WTC11 (cell line): ENCODE data around the gene HBM.

ENCODE experiments used
- CTCF ChIP-seq: fragments of 200-600 bp; IDR thresholded peaks from 2 replicates; pipeline ENCODE4 v1.8.0; 2022; ENCODE audit warnings: antibody characterized with exemption
- TF ChIP-seq, protein P1 (sequence below): sonication (generic); formaldehyde crosslinking; conservative IDR thresholded peaks from 2 replicates; pipeline ENCODE4 v1.8.1; 2022; ENCODE audit warnings: mild to moderate bottlenecking, missing genetic modification reagents

- TF ChIP-seq, protein P1, sequence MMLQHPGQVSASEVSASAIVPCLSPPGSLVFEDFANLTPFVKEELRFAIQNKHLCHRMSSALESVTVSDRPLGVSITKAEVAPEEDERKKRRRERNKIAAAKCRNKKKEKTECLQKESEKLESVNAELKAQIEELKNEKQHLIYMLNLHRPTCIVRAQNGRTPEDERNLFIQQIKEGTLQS (CRISPR knock-in tag) = no peak
- TF ChIP-seq CTCF = no peak
These were observed 13.7 kb downstream of the HBM start for GRCh38 chr16:179211-180092.
